Liver (tissue), 9 donors: ENCODE results near the gene FAM83C. TPM values are rescaled to one million over a fixed set of nuclear protein-coding genes. Genes with fewer than 3 reads are reported as not detected.

Experiments
- DNase-seq: peaks from one replicate; pipeline ENCODE4 v3.0.0-alpha.2; 2017; ENCODE audit warnings: low spot score
- H3K27ac ChIP-seq, 2 donors: one replicate each; pipeline ENCODE4 v1.7.0; 2013; ENCODE audit warnings: inconsistent platforms in 2 of 2, low read length in 2 of 2, control low read depth in 1 of 2, low read depth in 1 of 2, mild to moderate bottlenecking in 1 of 2
- H3K27me3 ChIP-seq, 4 donors: one replicate each; pipeline versions ENCODE4 v1.6.1 to v1.7.0; 2013; ENCODE audit warnings: low read length in 3 of 4, inconsistent platforms in 1 of 4, mild to moderate bottlenecking in 1 of 4, moderate library complexity in 1 of 4; ENCODE audit not compliant: control insufficient read depth in 4 of 4, insufficient read depth in 4 of 4
- H3K36me3 ChIP-seq, 4 donors: one replicate each; pipeline versions ENCODE4 v1.6.1 to v1.7.0; 2013; ENCODE audit warnings: low read length in 3 of 4, mild to moderate bottlenecking in 3 of 4, low read depth in 1 of 4, moderate library complexity in 1 of 4; ENCODE audit not compliant: control insufficient read depth in 4 of 4, insufficient read depth in 3 of 4
- H3K4me1 ChIP-seq, 4 donors: one replicate each; pipeline versions ENCODE4 v1.6.1 to v1.7.0; 2013; ENCODE audit warnings: low read length in 3 of 4, mild to moderate bottlenecking in 3 of 4, moderate library complexity in 1 of 4; ENCODE audit not compliant: control insufficient read depth in 4 of 4, insufficient read depth in 4 of 4
- H3K4me3 ChIP-seq, 3 donors: one replicate each; pipeline versions ENCODE4 v1.6.1 to v1.7.0; 2013; ENCODE audit warnings: low read length in 3 of 3, control low read depth in 1 of 3, low read depth in 1 of 3, mild to moderate bottlenecking in 1 of 3
- H3K9ac ChIP-seq, 2 donors: one replicate each; pipeline ENCODE4 v1.7.0; 2013; ENCODE audit warnings: low read length in 2 of 2, mild to moderate bottlenecking in 2 of 2, moderate library complexity in 2 of 2, control low read depth in 1 of 2, low read depth in 1 of 2
- H3K9me3 ChIP-seq, 4 donors: one replicate each; pipeline versions ENCODE4 v1.6.1 to v1.7.0; 2013; ENCODE audit warnings: low read length in 3 of 4; ENCODE audit not compliant: control insufficient read depth in 4 of 4
- ATF3 ChIP-seq: IDR thresholded peaks from 2 replicates; pipeline ENCODE4 v1.6.1; 2016; ENCODE audit warnings: antibody characterized with exemption
- CTCF ChIP-seq: fragments of 150-350 bp; IDR thresholded peaks from 2 replicates; pipeline ENCODE4 v1.5.1; 2017; ENCODE audit warnings: improper control_type of control experiment, low read depth, low read length; ENCODE audit not compliant: missing input control
- EGR1 ChIP-seq, 2 donors: IDR thresholded peaks; 2 replicates each; pipeline ENCODE4 v1.6.1; 2016 to 2018; ENCODE audit warnings: antibody characterized with exemption in 2 of 2, low read depth in 2 of 2
- FOXA2 ChIP-seq: IDR thresholded peaks from 2 replicates; pipeline ENCODE4 v1.6.1; 2016; ENCODE audit warnings: antibody characterized with exemption
- HNF4A ChIP-seq, 2 donors: conservative IDR thresholded peaks; 2 replicates each; pipeline ENCODE4 v1.6.1; 2016; ENCODE audit warnings: antibody characterized with exemption in 2 of 2, mild to moderate bottlenecking in 2 of 2
- MAX ChIP-seq: IDR thresholded peaks from 2 replicates; pipeline ENCODE4 v1.6.1; 2016; ENCODE audit warnings: antibody characterized with exemption
- NR2F2 ChIP-seq: IDR thresholded peaks from 2 replicates; pipeline ENCODE4 v1.6.1; 2016; ENCODE audit warnings: antibody characterized with exemption
- RAD21 ChIP-seq, 2 donors: IDR thresholded peaks; 2 replicates each; pipeline ENCODE4 v1.6.1; 2016; ENCODE audit warnings: antibody characterized with exemption in 2 of 2, mild to moderate bottlenecking in 2 of 2
- REST ChIP-seq: IDR thresholded peaks from 2 replicates; pipeline ENCODE4 v1.6.1; 2016; ENCODE audit warnings: antibody characterized with exemption, mild to moderate bottlenecking
- SP1 ChIP-seq: IDR thresholded peaks from 2 replicates; pipeline ENCODE4 v1.6.1; 2018; ENCODE audit warnings: antibody characterized with exemption, mild to moderate bottlenecking
- TAF1 ChIP-seq: conservative IDR thresholded peaks from 2 replicates; pipeline ENCODE4 v1.6.1; 2016; ENCODE audit warnings: antibody characterized with exemption, mild to moderate bottlenecking
- YY1 ChIP-seq: IDR thresholded peaks from 2 replicates; pipeline ENCODE4 v1.6.1; 2016; ENCODE audit warnings: antibody characterized with exemption, mild to moderate bottlenecking
- WGBS: extraction: QIAGEN DNeasy Blood & Tissue Kit; methylation state at CpG from one replicate; pipeline ENCODE4 v1.1.7; 2013; 5-methylcytosine and 5-hydroxymethylcytosine counted together
- polyA plus RNA-seq, 2 donors: library from polyadenylated mRNA; stranded (reverse) in 1 of 2; unstranded in 1 of 2; fragments of 200-250 nt in 1 of 2; fragments of >200 nt in 1 of 2; fragmentation: Nextera tagmentation in 1 of 2; extraction: Ambion mirVana in 1 of 2; gene quantifications; one replicate each; pipeline versions ENCODE4 v1.2.1 to v1.2.3, GENCODE V29; 2013 to 2015
- total RNA-seq, 2 donors: library from RNA; depleted of rRNA; stranded (reverse); fragments of >200 nt; gene quantifications; one replicate each; pipeline ENCODE4 v1.2.3, GENCODE V29; 2014
- TF ChIP-seq, protein P1 (sequence below): IDR thresholded peaks from 2 replicates; pipeline ENCODE4 v1.6.1; 2016; ENCODE audit warnings: antibody characterized with exemption
- donor health status: healthy.
- donor health status: healthy.
- donor health status: healthy.
- donor health status: healthy.
- donor health status: healthy.

Gene FAM83C
- total and polyA plus RNA-seq, 4 donors, result 0.05 TPM; not detected in 3

GRCh38 chr20:35237486-35237885, 54.7 kb downstream of the FAM83C start:
- peaks cover 0 to 3% (median 0%) of the 10 kb centered on the region in 4 donors for H3K36me3 ChIP-seq
- DNase-seq, result no peak
- no peak overlapping the region for H3K4me3 ChIP-seq
- H3K27ac ChIP-seq, result no peak overlapping the region
- no peaks in the 10 kb centered on the region for H3K4me1 ChIP-seq
- no peaks in the 10 kb centered on the region for H3K9me3 ChIP-seq
- H3K9ac ChIP-seq, result no peak overlapping the region
- TF ChIP-seq HNF4A (conservative IDR thresholded peaks at IDR 0.05), result no peak
- TF ChIP-seq EGR1 (IDR thresholded peaks at IDR 0.05; ENCODE audit: low read depth in 2 of 2), result no peak
- TF ChIP-seq MAX, result no peak
- no peak for TF ChIP-seq TAF1
- TF ChIP-seq NR2F2, result no peak
- TF ChIP-seq ATF3, result no peak
- no peak for TF ChIP-seq SP1
- no peak for TF ChIP-seq RAD21 (IDR thresholded peaks at IDR 0.05)
- TF ChIP-seq, protein P1, sequence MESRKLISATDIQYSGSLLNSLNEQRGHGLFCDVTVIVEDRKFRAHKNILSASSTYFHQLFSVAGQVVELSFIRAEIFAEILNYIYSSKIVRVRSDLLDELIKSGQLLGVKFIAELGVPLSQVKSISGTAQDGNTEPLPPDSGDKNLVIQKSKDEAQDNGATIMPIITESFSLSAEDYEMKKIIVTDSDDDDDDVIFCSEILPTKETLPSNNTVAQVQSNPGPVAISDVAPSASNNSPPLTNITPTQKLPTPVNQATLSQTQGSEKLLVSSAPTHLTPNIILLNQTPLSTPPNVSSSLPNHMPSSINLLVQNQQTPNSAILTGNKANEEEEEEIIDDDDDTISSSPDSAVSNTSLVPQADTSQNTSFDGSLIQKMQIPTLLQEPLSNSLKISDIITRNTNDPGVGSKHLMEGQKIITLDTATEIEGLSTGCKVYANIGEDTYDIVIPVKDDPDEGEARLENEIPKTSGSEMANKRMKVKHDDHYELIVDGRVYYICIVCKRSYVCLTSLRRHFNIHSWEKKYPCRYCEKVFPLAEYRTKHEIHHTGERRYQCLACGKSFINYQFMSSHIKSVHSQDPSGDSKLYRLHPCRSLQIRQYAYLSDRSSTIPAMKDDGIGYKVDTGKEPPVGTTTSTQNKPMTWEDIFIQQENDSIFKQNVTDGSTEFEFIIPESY, result no peak
- no peak for TF ChIP-seq YY1
- no peak for TF ChIP-seq FOXA2
- no peak for TF ChIP-seq CTCF
- no peak for TF ChIP-seq REST
- no peaks in the 10 kb centered on the region for H3K27me3 ChIP-seq

- H3K9ac ChIP-seq, result no peak overlapping the region
- peaks cover 0 to 3% (median 0%) of the 10 kb centered on the region in 4 donors for H3K36me3 ChIP-seq
- H3K27ac ChIP-seq, result no peak overlapping the region
- H3K9me3 ChIP-seq, result no peaks in the 10 kb centered on the region
- H3K4me3 ChIP-seq, result no peak overlapping the region
- no peak for DNase-seq
- H3K4me1 ChIP-seq, result no peaks in the 10 kb centered on the region
- H3K27me3 ChIP-seq, result no peaks in the 10 kb centered on the region
- WGBS, result 96% methylated on average over 6 of the region's 6 CpGs
- TF ChIP-seq YY1, result no peak
- no peak for TF ChIP-seq RAD21 (IDR thresholded peaks at IDR 0.05)
- TF ChIP-seq REST, result no peak
- no peak for TF ChIP-seq CTCF
- TF ChIP-seq MAX, result no peak
- no peak for TF ChIP-seq NR2F2
- TF ChIP-seq EGR1 (IDR thresholded peaks at IDR 0.05; ENCODE audit: low read depth in 2 of 2), result no peak
- TF ChIP-seq, protein P1, result no peak
- TF ChIP-seq TAF1, result no peak
- no peak for TF ChIP-seq FOXA2
- TF ChIP-seq SP1, result no peak
These were observed 56.3 kb downstream of the FAM83C start for GRCh38 chr20:35235881-35236280.
